Loucy (cell line): ENCODE data around the gene SLC25A10.

Experiments
- H2AFZ ChIP-seq: fragments of 200-600 bp; sonication (generic); 2 replicates; pipeline ENCODE4 v1.6.0; 2016; ENCODE audit warnings: antibody characterized with exemption, mild to moderate bottlenecking, low read length, moderate library complexity
- H3F3A ChIP-seq: fragments of 200-600 bp; 2 replicates; pipeline ENCODE4 v1.6.0; 2016; ENCODE audit warnings: antibody characterized with exemption, low read depth, mild to moderate bottlenecking
- H3K27me3 ChIP-seq: fragments of 200-600 bp; sonication (generic); 2 replicates; pipeline ENCODE4 v1.6.1; 2014; ENCODE audit warnings: low read length, mild to moderate bottlenecking; ENCODE audit not compliant: insufficient read depth, poor library complexity, severe bottlenecking
- H3K36me3 ChIP-seq: fragments of 200-600 bp; sonication (generic); 2 replicates; pipeline ENCODE4 v1.6.1; 2016; ENCODE audit warnings: low read length; ENCODE audit not compliant: insufficient read depth
- H3K4me1 ChIP-seq: fragments of 200-600 bp; sonication (generic); 2 replicates; pipeline ENCODE4 v1.5.1; 2014; ENCODE audit warnings: low read length, mild to moderate bottlenecking; ENCODE audit not compliant: insufficient read depth, poor library complexity, severe bottlenecking
- H3K4me2 ChIP-seq: fragments of 200-600 bp; sonication (generic); 2 replicates; pipeline ENCODE4 v1.6.0; 2014; ENCODE audit warnings: antibody characterized with exemption, low read length, low read depth, mild to moderate bottlenecking; ENCODE audit not compliant: poor library complexity, severe bottlenecking
- H3K4me3 ChIP-seq: fragments of 200-600 bp; sonication (generic); 2 replicates; pipeline ENCODE4 v1.5.1; 2014; ENCODE audit warnings: low read length, mild to moderate bottlenecking, mixed read lengths; ENCODE audit not compliant: poor library complexity, severe bottlenecking
- H3K79me2 ChIP-seq: fragments of 200-600 bp; sonication (generic); 2 replicates; pipeline ENCODE4 v1.6.1; 2014; ENCODE audit warnings: low read length; ENCODE audit not compliant: insufficient read depth
- H3K9ac ChIP-seq: fragments of 200-600 bp; sonication (generic); 2 replicates; pipeline ENCODE4 v1.6.0; 2014; ENCODE audit warnings: mild to moderate bottlenecking, low read depth, low read length, moderate library complexity; ENCODE audit not compliant: poor library complexity, severe bottlenecking
- H3K9me2 ChIP-seq: fragments of 200-600 bp; sonication (generic); replicated peaks from 2 replicates; pipeline ENCODE4 v1.6.1; 2016; ENCODE audit warnings: low read depth, low read length, mixed read lengths
- H3K9me3 ChIP-seq: fragments of 200-600 bp; sonication (generic); 2 replicates; pipeline ENCODE4 v1.6.1; 2014; ENCODE audit warnings: mild to moderate bottlenecking, antibody characterized with exemption, low read length, low read depth; ENCODE audit not compliant: insufficient read depth
- H4K20me1 ChIP-seq: fragments of 200-600 bp; sonication (generic); 2 replicates; pipeline ENCODE4 v1.6.0; 2014; ENCODE audit warnings: antibody characterized with exemption, low read length, mild to moderate bottlenecking; ENCODE audit not compliant: insufficient read depth, poor library complexity, severe bottlenecking
- EZH2phosphoT487 ChIP-seq: fragments of 200-600 bp; IDR thresholded peaks from 2 replicates; pipeline ENCODE4 v1.6.1; 2018; ENCODE audit warnings: antibody characterized with exemption, mild to moderate bottlenecking, moderate library complexity, borderline replicate concordance
- TF ChIP-seq, protein P1 (sequence below): fragments of 200-600 bp; sonication (generic); conservative IDR thresholded peaks from 2 replicates; pipeline ENCODE4 v1.5.1; 2014; ENCODE audit warnings: mild to moderate bottlenecking, antibody characterized with exemption, low read length

The SLC25A10 gene

GRCh38 chr17:81723651-81724209, 11.6 kb downstream of the SLC25A10 start:
- Histone ChIP-seq H3K36me3 (no peaks in the 10 kb centered on the region), H3K4me1 (peaks cover 3% of the 10 kb centered on the region), H3K9me2 (no peaks in the 10 kb centered on the region), H3K9ac (no peak overlapping the region), H3K9me3 (no peaks in the 10 kb centered on the region), H4K20me1 (no peaks in the 10 kb centered on the region), H3K4me3 (no peak overlapping the region), H3K79me2 (no peaks in the 10 kb centered on the region), H3K4me2 (no peak overlapping the region), H2AFZ (no peak overlapping the region), H3K27me3 (no peaks in the 10 kb centered on the region), H3F3A (no peaks in the 10 kb centered on the region)
- no peak for TF ChIP-seq EZH2phosphoT487
- TF ChIP-seq, protein P1, sequence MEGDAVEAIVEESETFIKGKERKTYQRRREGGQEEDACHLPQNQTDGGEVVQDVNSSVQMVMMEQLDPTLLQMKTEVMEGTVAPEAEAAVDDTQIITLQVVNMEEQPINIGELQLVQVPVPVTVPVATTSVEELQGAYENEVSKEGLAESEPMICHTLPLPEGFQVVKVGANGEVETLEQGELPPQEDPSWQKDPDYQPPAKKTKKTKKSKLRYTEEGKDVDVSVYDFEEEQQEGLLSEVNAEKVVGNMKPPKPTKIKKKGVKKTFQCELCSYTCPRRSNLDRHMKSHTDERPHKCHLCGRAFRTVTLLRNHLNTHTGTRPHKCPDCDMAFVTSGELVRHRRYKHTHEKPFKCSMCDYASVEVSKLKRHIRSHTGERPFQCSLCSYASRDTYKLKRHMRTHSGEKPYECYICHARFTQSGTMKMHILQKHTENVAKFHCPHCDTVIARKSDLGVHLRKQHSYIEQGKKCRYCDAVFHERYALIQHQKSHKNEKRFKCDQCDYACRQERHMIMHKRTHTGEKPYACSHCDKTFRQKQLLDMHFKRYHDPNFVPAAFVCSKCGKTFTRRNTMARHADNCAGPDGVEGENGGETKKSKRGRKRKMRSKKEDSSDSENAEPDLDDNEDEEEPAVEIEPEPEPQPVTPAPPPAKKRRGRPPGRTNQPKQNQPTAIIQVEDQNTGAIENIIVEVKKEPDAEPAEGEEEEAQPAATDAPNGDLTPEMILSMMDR = no peak

DNA sequence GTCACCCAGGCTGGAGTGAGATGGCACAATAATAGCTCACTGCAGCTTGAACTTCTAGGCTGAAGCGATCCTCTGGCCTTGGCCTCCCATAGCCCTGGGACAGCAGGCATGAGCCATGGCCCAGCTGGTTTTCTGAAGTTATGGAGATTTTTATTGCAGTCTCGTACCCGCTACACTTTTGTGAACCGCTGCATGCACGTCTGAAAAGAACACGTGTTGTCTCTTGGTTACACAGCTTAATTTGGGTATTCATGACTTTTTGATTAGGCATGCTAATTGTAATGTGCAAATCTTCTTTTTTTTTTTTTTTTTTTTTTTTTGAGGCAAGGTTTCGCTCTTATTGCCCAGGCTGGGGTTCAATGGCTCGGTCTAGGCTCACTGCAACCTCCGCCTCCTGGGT, 13.4 kb downstream of the SLC25A10 start:
- no peak for TF ChIP-seq EZH2phosphoT487
- Histone ChIP-seq H3K4me1 (peaks cover 3% of the 10 kb centered on the region), H3F3A (no peaks in the 10 kb centered on the region), H3K27me3 (no peaks in the 10 kb centered on the region), H3K36me3 (no peaks in the 10 kb centered on the region), H4K20me1 (no peaks in the 10 kb centered on the region), H3K9me2 (no peaks in the 10 kb centered on the region), H3K79me2 (no peaks in the 10 kb centered on the region), H3K9me3 (no peaks in the 10 kb centered on the region), H3K4me3 (no peak overlapping the region), H3K4me2 (no peak overlapping the region), H3K9ac (no peak overlapping the region), H2AFZ (no peak overlapping the region)

DNA sequence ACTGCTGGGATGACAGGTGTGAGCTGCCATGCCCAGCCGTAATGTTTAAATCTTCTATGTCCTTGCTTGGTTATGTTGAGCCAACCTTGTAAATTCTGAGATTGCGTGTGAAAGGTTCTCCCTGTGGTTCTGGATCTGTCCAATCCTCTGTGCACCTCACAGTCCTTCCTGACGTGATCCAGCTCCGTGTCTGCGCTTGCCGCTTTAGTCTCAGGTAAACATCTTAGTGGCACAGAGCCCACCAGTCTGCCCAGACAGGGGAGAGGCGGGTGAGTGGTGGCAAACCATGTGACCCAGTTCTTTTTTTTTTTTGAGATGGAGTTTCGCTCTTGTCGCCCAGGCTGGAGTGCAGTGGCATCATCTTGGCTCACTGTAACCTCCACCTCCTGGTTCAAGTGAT, 13.9 kb downstream of the SLC25A10 start:
- TF ChIP-seq, protein P1 = no peak
- TF ChIP-seq EZH2phosphoT487 = no peak
- no peaks in the 10 kb centered on the region; the same call in 1 of the 2 replicates for H3F3A ChIP-seq
- H3K4me1 ChIP-seq = peaks cover 5% of the 10 kb centered on the region
- H3K79me2 ChIP-seq = no peaks in the 10 kb centered on the region
- no peaks in the 10 kb centered on the region for H3K9me3 ChIP-seq
- no peak overlapping the region for H3K4me3 ChIP-seq
- H3K36me3 ChIP-seq = no peaks in the 10 kb centered on the region
- H3K9me2 ChIP-seq = no peaks in the 10 kb centered on the region
- H4K20me1 ChIP-seq = no peaks in the 10 kb centered on the region
- no peak overlapping the region for H2AFZ ChIP-seq
- H3K9ac ChIP-seq = no peak overlapping the region
- no peaks in the 10 kb centered on the region for H3K27me3 ChIP-seq
- no peak overlapping the region for H3K4me2 ChIP-seq

DNA sequence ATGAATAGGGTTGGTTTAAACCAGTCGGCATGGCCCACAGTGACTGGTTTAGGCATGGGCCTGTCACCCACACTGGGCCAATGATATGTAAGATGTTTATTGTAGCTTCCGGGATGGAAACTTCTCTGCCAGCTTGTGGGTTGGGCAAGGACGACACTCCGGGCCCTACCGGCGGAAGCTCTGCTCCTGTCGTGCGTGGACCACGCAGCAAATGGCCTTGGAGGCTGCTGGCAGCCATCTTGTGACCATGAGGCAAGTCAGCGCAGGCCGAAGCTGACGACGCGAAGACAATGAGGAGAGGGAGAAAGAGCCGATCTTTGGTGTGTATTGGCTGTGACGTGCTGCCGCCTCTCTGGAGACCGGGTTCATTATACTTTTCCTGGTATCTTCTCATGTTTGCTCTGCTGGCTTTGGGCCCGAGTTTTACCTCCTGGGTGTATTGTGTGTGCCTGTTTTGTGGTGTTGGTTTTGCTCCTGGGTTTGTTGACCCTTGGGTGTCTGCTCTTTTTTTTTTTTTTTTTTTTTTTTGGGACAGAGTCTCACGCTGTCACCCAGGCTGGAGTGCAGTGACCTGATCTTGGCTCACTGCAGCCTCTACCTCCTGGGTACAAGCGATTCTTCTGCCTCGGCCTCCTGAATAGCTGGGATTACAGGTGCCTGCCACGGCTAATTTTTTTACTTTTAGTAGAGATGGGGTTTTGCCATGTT, 15.4 kb downstream of the SLC25A10 start:
- H3K4me1 ChIP-seq = peaks cover 9% of the 10 kb centered on the region
- no peaks in the 10 kb centered on the region; the same call in 1 of the 2 replicates for H3F3A ChIP-seq
- no peaks in the 10 kb centered on the region for H3K9me3 ChIP-seq
- no peaks in the 10 kb centered on the region for H4K20me1 ChIP-seq
- H3K79me2 ChIP-seq = no peaks in the 10 kb centered on the region
- no peak overlapping the region for H3K9ac ChIP-seq
- TF ChIP-seq EZH2phosphoT487 = no peak
- TF ChIP-seq, protein P1 = no peak
- H2AFZ ChIP-seq = no peak overlapping the region
- no peaks in the 10 kb centered on the region for H3K27me3 ChIP-seq
- H3K4me3 ChIP-seq = no peak overlapping the region
- no peaks in the 10 kb centered on the region for H3K36me3 ChIP-seq
- no peak overlapping the region for H3K4me2 ChIP-seq
- H3K9me2 ChIP-seq = no peaks in the 10 kb centered on the region
